DMS53 treated with DMSO at 0.1 percent for 48 hours (cell line): ENCODE measurements around the gene SPAG9.
"Not testable (repeated sequence)": the region's sequence is repeated elsewhere in the genome, so short reads cannot be mapped to it uniquely, and the experiment has no call there.

Experiments
- DNase-seq: peaks from one replicate; lab custom pipeline; 2025; ENCODE audit not compliant: unreplicated experiment; lab: John Stamatoyannopoulos, UW

The SPAG9 gene

GRCh38 chr17:50944902-50945720 is 175.6 kb downstream of the SPAG9 start:
- DNase-seq = no peak

GRCh38 chr17:50944054-50944901 is 176.4 kb downstream of the SPAG9 start:
- peak; percentile 91 for DNase-seq

GRCh38 chr17:50943575-50943933 is 177.1 kb downstream of the SPAG9 start:
- peak; percentile 22 for DNase-seq

GRCh38 chr17:50941676-50942048 is 179.0 kb downstream of the SPAG9 start:
- DNase-seq = not testable (repeated sequence)

- no peak for DNase-seq
Measured at GRCh38 chr17:50939795-50940684, 180.6 kb downstream of the SPAG9 start.

GRCh38 chr17:50939542-50939794 is 181.2 kb downstream of the SPAG9 start:
- DNase-seq = no peak

GRCh38 chr17:50938821-50939541 is 181.7 kb downstream of the SPAG9 start:
- DNase-seq = no peak

- DNase-seq = no peak
Measured at GRCh38 chr17:50935996-50936266, 184.7 kb downstream of the SPAG9 start.

GRCh38 chr17:50935221-50935995 is 185.3 kb downstream of the SPAG9 start:
- no peak for DNase-seq

- DNase-seq = no peak
Measured at GRCh38 chr17:50934672-50935220, 185.9 kb downstream of the SPAG9 start.

- no peak for DNase-seq
Measured at GRCh38 chr17:50934161-50934560, 186.5 kb downstream of the SPAG9 start.

- peak; percentile 69 for DNase-seq
Measured at GRCh38 chr17:50931144-50931908, 189.3 kb downstream of the SPAG9 start.

GRCh38 chr17:50928646-50929045 is 192.0 kb downstream of the SPAG9 start:
- DNase-seq = no peak

- DNase-seq = no peak
Measured at GRCh38 chr17:50927287-50927686, 193.4 kb downstream of the SPAG9 start.

GRCh38 chr17:50926523-50926922 is 194.1 kb downstream of the SPAG9 start:
- DNase-seq = no peak

- DNase-seq = no peak
Measured at GRCh38 chr17:50925296-50925891, 195.3 kb downstream of the SPAG9 start.

GRCh38 chr17:50924800-50925199 is 195.9 kb downstream of the SPAG9 start:
- DNase-seq = no peak

GRCh38 chr17:50924300-50924699 is 196.4 kb downstream of the SPAG9 start:
- no peak for DNase-seq

GRCh38 chr17:50923611-50924010 is 197.1 kb downstream of the SPAG9 start:
- no peak for DNase-seq
